Gastrocnemius medialis (tissue), 4 donors: ENCODE results near the gene EFCAB5. TPM values are rescaled to one million over a fixed set of nuclear protein-coding genes. Genes with fewer than 3 reads are reported as not detected.

Experiments used
- ATAC-seq, 2 donors: fragments of 150-250 bp; one replicate each; pipeline ENCODE4 v1.9.1; 2016
- DNase-seq, 2 donors: peaks; one replicate each; pipeline ENCODE4 v3.0.0-alpha.2; 2019
- H3K27ac ChIP-seq, 4 donors: fragments of 200-600 bp; sonication (generic); 1 replicate in 1 of 4; 2 replicates in 3 of 4; pipeline ENCODE4 v1.5.1; 2016 to 2018; ENCODE audit warnings: mild to moderate bottlenecking in 2 of 4, moderate library complexity in 1 of 4
- H3K27me3 ChIP-seq, 3 donors: fragments of 200-600 bp; sonication (generic) in 2 of 3; 1 replicate in 1 of 3; 2 replicates in 2 of 3; pipeline versions ENCODE4 v1.5.1 to v1.6.0; 2016 to 2019; ENCODE audit warnings: mild to moderate bottlenecking in 1 of 3, moderate library complexity in 1 of 3
- H3K36me3 ChIP-seq, 2 donors: fragments of 200-600 bp; sonication (generic) in 1 of 2; one replicate each; pipeline ENCODE4 v1.5.1; 2017 to 2018
- H3K4me1 ChIP-seq, 2 donors: fragments of 200-600 bp; sonication (generic) in 1 of 2; one replicate each; pipeline ENCODE4 v1.5.1; 2016 to 2017; ENCODE audit warnings: mild to moderate bottlenecking in 2 of 2
- H3K4me3 ChIP-seq, 4 donors: fragments of 200-600 bp; sonication (generic) in 3 of 4; 1 replicate in 1 of 4; 2 replicates in 3 of 4; pipeline ENCODE4 v1.5.1; 2016 to 2019; ENCODE audit warnings: mild to moderate bottlenecking in 2 of 4
- H3K9me3 ChIP-seq, 3 donors: fragments of 200-600 bp; sonication (generic) in 2 of 3; 1 replicate in 1 of 3; 2 replicates in 2 of 3; pipeline ENCODE4 v1.5.1; 2016 to 2019
- POLR2A ChIP-seq, 2 donors: fragments of 450-650 bp; IDR thresholded peaks; one replicate each; pipeline ENCODE4 v1.6.1; 2017; ENCODE audit warnings: antibody characterized with exemption in 2 of 2, mild to moderate bottlenecking in 2 of 2, moderate library complexity in 2 of 2
- in situ Hi-C, 4 donors: fragments of 200-750 bp; cut with MboI; loops; one replicate each; pipeline versions ENCODE4 v1.15.0 to v1.8.0; 2017; ENCODE audit warnings: low sequenced_read_pairs in 4 of 4
- intact Hi-C: fragments of 100-400 bp; cut with DNase I; formaldehyde crosslinking; loops from one replicate; pipeline ENCODE4 v1.15.1; 2023; ENCODE audit warnings: low total_unique reads
- total RNA-seq, 4 donors: library from RNA; depleted of rRNA; stranded (reverse); fragments of >200 nt; gene quantifications; one replicate each; pipeline versions ENCODE4 v1.1.0 to v1.2.3, GENCODE V29; 2016
- TF ChIP-seq, protein P1 (sequence below), 5 experiments: fragments of 450-650 bp in 3 of 5; fragments of 200-600 bp in 2 of 5; sonication (generic) in 2 of 5; IDR thresholded peaks in 4 of 5; conservative IDR thresholded peaks in 1 of 5; 1 replicate in 4 of 5; 2 replicates in 1 of 5; pipeline ENCODE4 v1.5.1; 2016 to 2019; ENCODE audit warnings: antibody characterized with exemption in 5 of 5, mild to moderate bottlenecking in 3 of 5, moderate library complexity in 3 of 5

The EFCAB5 gene
- total RNA-seq, 4 donors from 2014 or later = 0.04 to 0.36 TPM; not detected in 2

GRCh38 chr17:29914819-29915537 lies 26.5 kb upstream of the EFCAB5 start:
- no peak for DNase-seq
- intact Hi-C loops = no loop called here
- Histone ChIP-seq H3K27me3 (no peaks in the 10 kb centered on the region), H3K9me3 (no peaks in the 10 kb centered on the region), H3K4me3 (no peak overlapping the region), H3K36me3 (no peaks in the 10 kb centered on the region), H3K27ac (no peak overlapping the region), H3K4me1 (peaks cover 30 to 34% of the 10 kb centered on the region in 2 donors)
- TF ChIP-seq POLR2A (IDR thresholded peaks at IDR 0.05) = no peak
- TF ChIP-seq, protein P1, sequence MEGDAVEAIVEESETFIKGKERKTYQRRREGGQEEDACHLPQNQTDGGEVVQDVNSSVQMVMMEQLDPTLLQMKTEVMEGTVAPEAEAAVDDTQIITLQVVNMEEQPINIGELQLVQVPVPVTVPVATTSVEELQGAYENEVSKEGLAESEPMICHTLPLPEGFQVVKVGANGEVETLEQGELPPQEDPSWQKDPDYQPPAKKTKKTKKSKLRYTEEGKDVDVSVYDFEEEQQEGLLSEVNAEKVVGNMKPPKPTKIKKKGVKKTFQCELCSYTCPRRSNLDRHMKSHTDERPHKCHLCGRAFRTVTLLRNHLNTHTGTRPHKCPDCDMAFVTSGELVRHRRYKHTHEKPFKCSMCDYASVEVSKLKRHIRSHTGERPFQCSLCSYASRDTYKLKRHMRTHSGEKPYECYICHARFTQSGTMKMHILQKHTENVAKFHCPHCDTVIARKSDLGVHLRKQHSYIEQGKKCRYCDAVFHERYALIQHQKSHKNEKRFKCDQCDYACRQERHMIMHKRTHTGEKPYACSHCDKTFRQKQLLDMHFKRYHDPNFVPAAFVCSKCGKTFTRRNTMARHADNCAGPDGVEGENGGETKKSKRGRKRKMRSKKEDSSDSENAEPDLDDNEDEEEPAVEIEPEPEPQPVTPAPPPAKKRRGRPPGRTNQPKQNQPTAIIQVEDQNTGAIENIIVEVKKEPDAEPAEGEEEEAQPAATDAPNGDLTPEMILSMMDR (IDR thresholded peaks at IDR 0.05 in 4 of 5, conservative IDR thresholded peaks at IDR 0.05 in 1 of 5) = no peak
- in situ Hi-C loops = loop anchor here in 1 of 4 donors (25.0 kb wide), 1 partner anchor 303 kb away; the partner anchor contains the start of gene CORO6
- ATAC-seq = no peak

DNA sequence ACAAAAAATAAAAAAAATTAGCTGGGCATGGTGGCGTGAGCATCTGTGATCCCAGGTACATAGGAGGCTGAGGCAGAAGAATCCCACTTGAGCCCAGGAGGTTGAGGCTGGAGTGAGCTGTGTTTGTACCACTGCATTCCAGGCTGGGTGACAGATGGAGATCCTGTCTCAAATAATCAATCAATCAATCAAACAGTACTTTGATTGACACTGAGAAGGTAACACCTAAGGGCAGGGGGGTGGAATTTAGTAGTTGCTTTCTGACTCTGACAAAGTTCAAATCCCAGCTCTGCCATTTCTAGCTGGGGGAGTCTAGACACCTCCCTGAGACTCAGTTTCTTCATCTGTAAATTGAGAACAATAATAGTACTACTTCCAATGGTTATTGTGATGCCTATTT lies 23.4 kb upstream of the EFCAB5 start:
- DNase-seq (no peak), ATAC-seq (no peak)
- in situ Hi-C loops = loop anchor here in 1 of 4 donors (25.0 kb wide), 1 partner anchor 306 kb away; the partner anchor contains the start of gene CORO6
- Histone ChIP-seq H3K36me3 (no peaks in the 10 kb centered on the region), H3K27me3 (no peaks in the 10 kb centered on the region), H3K4me3 (no peak overlapping the region), H3K4me1 (peaks cover 11 to 20% of the 10 kb centered on the region in 2 donors), H3K27ac (no peak overlapping the region), H3K9me3 (no peaks in the 10 kb centered on the region)
- intact Hi-C loops = no loop called here
- TF ChIP-seq, protein P1 (IDR thresholded peaks at IDR 0.05 in 4 of 5, conservative IDR thresholded peaks at IDR 0.05 in 1 of 5) = no peak
- no peak for TF ChIP-seq POLR2A (IDR thresholded peaks at IDR 0.05)

- no peak for ATAC-seq
- H3K27ac ChIP-seq = no peak overlapping the region
- H3K27me3 ChIP-seq = no peaks in the 10 kb centered on the region
- H3K36me3 ChIP-seq = no peaks in the 10 kb centered on the region
- H3K4me1 ChIP-seq = peaks cover 11 to 20% of the 10 kb centered on the region in 2 donors
- H3K4me3 ChIP-seq = no peak overlapping the region
- H3K9me3 ChIP-seq = no peaks in the 10 kb centered on the region
- TF ChIP-seq, protein P1 (IDR thresholded peaks at IDR 0.05 in 4 of 5, conservative IDR thresholded peaks at IDR 0.05 in 1 of 5) = no peak
- TF ChIP-seq POLR2A (IDR thresholded peaks at IDR 0.05) = no peak
- intact Hi-C loops = no loop called here
- no peak for DNase-seq
- in situ Hi-C loops = loop anchor here in 1 of 4 donors (25.0 kb wide), 1 partner anchor 307 kb away; the partner anchor contains the start of gene CORO6
These were observed 22.2 kb upstream of the EFCAB5 start for GRCh38 chr17:29918922-29919856.

DNA sequence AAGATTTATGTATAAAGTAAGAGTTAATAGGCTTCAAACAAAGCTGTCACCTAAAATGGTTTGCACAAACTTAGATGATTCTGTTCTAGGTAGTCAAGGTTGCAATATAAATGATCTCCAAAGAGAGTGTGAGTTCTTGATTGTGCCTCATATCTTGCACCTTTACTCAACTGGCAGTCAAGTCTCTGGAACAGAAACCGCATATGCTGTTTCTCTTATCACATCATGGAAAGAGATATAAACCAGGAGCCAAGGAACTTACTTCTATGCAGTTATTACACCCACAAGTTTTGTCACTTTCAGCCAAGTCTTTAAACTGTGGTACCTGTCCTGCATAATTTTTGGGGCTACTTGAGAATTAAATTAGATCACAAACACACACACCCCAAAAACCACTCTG lies 16.6 kb upstream of the EFCAB5 start:
- intact Hi-C loops (no loop called here), in situ Hi-C loops (loop anchor here (25.0 kb wide), 3 partner anchors 312 to 362 kb away; partner anchors contain the start of genes CORO6 (in 3 of the 4), ABHD15 (in 1 of the 4), ANKRD13B (in 1 of the 4) and GIT1 (in 1 of the 4))
- ATAC-seq = no peak
- peaks cover 24 to 30% of the 10 kb centered on the region in 2 donors for H3K4me1 ChIP-seq
- no peaks in the 10 kb centered on the region for H3K27me3 ChIP-seq
- TF ChIP-seq, protein P1 (IDR thresholded peaks at IDR 0.05 in 4 of 5, conservative IDR thresholded peaks at IDR 0.05 in 1 of 5) = no peak
- TF ChIP-seq POLR2A (IDR thresholded peaks at IDR 0.05) = no peak
- no peaks in the 10 kb centered on the region for H3K9me3 ChIP-seq
- no peak overlapping the region for H3K4me3 ChIP-seq
- no peak overlapping the region for H3K27ac ChIP-seq
- no peaks in the 10 kb centered on the region for H3K36me3 ChIP-seq
- no peak for DNase-seq
